ENCODE results near the gene BTBD8. TPM values are rescaled to one million over a fixed set of nuclear protein-coding genes. Genes with fewer than 3 reads are reported as not detected.

BTBD8 gene
- polyA plus RNA-seq, 1 donor from 2014 or later, result 38.6 TPM

- H3K4me3 ChIP-seq (ENCODE audit: low read length), result no peak overlapping the region
- TF ChIP-seq REST (IDR thresholded peaks at IDR 0.05; ENCODE audit: borderline replicate concordance) (no peak), EZH2 (IDR thresholded peaks at IDR 0.05; ENCODE audit: borderline replicate concordance, insufficient read depth, low read length, poor library complexity, severe bottlenecking) (no peak)
- no peak overlapping the region for H3K27ac ChIP-seq (ENCODE audit: low read length)
- no peaks in the 10 kb centered on the region for H3K79me2 ChIP-seq (replicated peaks; ENCODE audit: insufficient read depth, low read length)
- H3K27me3 ChIP-seq (ENCODE audit: insufficient read depth, low read depth, low read length), result no peaks in the 10 kb centered on the region
- H2AFZ ChIP-seq (ENCODE audit: low read depth, low read length), result no peak overlapping the region
- H3K9me3 ChIP-seq (ENCODE audit: low read length), result no peaks in the 10 kb centered on the region
- H3K9me2 ChIP-seq (ENCODE audit: insufficient read depth, low read length), result no peaks in the 10 kb centered on the region
- no peaks in the 10 kb centered on the region for H3K36me3 ChIP-seq (ENCODE audit: insufficient read depth, low read length)
- no peaks in the 10 kb centered on the region for H3F3A ChIP-seq (ENCODE audit: insufficient read depth, low read length, poor library complexity, severe bottlenecking)
- H3K9ac ChIP-seq (ENCODE audit: low read length), result no peak overlapping the region
- H4K20me1 ChIP-seq (ENCODE audit: insufficient read depth), result no peaks in the 10 kb centered on the region
- no peak overlapping the region for H3K4me2 ChIP-seq (ENCODE audit: low read length)
Observed at GRCh38 chr1:92218559-92218958, 138.4 kb downstream of the BTBD8 start.

- H3K9me2 ChIP-seq (ENCODE audit: insufficient read depth, low read length), result no peaks in the 10 kb centered on the region
- H3K27ac ChIP-seq (ENCODE audit: low read length), result no peak overlapping the region
- H3K9ac ChIP-seq (ENCODE audit: low read length), result no peak overlapping the region
- no peak overlapping the region for H3K4me3 ChIP-seq (ENCODE audit: low read length)
- no peaks in the 10 kb centered on the region for H3F3A ChIP-seq (ENCODE audit: insufficient read depth, low read length, poor library complexity, severe bottlenecking)
- TF ChIP-seq TAF1 (IDR thresholded peaks at IDR 0.05; ENCODE audit: low read depth) (no peak), EZH2 (IDR thresholded peaks at IDR 0.05; ENCODE audit: borderline replicate concordance, insufficient read depth, low read length, poor library complexity, severe bottlenecking) (no peak)
- no peak overlapping the region for H2AFZ ChIP-seq (ENCODE audit: low read depth, low read length)
- no peaks in the 10 kb centered on the region for H4K20me1 ChIP-seq (ENCODE audit: insufficient read depth)
- no peaks in the 10 kb centered on the region for H3K79me2 ChIP-seq (replicated peaks; ENCODE audit: insufficient read depth, low read length)
- no peaks in the 10 kb centered on the region for H3K36me3 ChIP-seq (ENCODE audit: insufficient read depth, low read length)
- no peaks in the 10 kb centered on the region for H3K9me3 ChIP-seq (ENCODE audit: low read length)
- no peak overlapping the region for H3K4me2 ChIP-seq (ENCODE audit: low read length)
- H3K27me3 ChIP-seq (ENCODE audit: insufficient read depth, low read depth, low read length), result no peaks in the 10 kb centered on the region
Observed at GRCh38 chr1:92219028-92219427, 138.9 kb downstream of the BTBD8 start.

- no peaks in the 10 kb centered on the region for H3K36me3 ChIP-seq (ENCODE audit: insufficient read depth, low read length)
- H3K79me2 ChIP-seq (replicated peaks; ENCODE audit: insufficient read depth, low read length), result no peaks in the 10 kb centered on the region
- H2AFZ ChIP-seq (ENCODE audit: low read depth, low read length), result no peak overlapping the region
- H3F3A ChIP-seq (ENCODE audit: insufficient read depth, low read length, poor library complexity, severe bottlenecking), result no peaks in the 10 kb centered on the region
- no peak overlapping the region for H3K9ac ChIP-seq (ENCODE audit: low read length)
- H3K9me3 ChIP-seq (ENCODE audit: low read length), result no peaks in the 10 kb centered on the region
- no peak overlapping the region for H3K4me2 ChIP-seq (ENCODE audit: low read length)
- TF ChIP-seq SMC3 (conservative IDR thresholded peaks at IDR 0.05; ENCODE audit: poor library complexity) (no peak), EZH2 (IDR thresholded peaks at IDR 0.05; ENCODE audit: borderline replicate concordance, insufficient read depth, low read length, poor library complexity, severe bottlenecking) (no peak), RAD21 (conservative IDR thresholded peaks at IDR 0.05) (no peak), MXI1 (conservative IDR thresholded peaks at IDR 0.05; ENCODE audit: poor library complexity, severe bottlenecking) (no peak), CTCF (IDR thresholded peaks at IDR 0.05; ENCODE audit: poor library complexity, severe bottlenecking) (no peak)
- H3K27ac ChIP-seq (ENCODE audit: low read length), result no peak overlapping the region
- no peak overlapping the region for H3K4me3 ChIP-seq (ENCODE audit: low read length)
- no peaks in the 10 kb centered on the region for H3K9me2 ChIP-seq (ENCODE audit: insufficient read depth, low read length)
- H3K27me3 ChIP-seq (ENCODE audit: insufficient read depth, low read depth, low read length), result no peaks in the 10 kb centered on the region
- no peaks in the 10 kb centered on the region for H4K20me1 ChIP-seq (ENCODE audit: insufficient read depth)
Observed at GRCh38 chr1:92228401-92228800, 148.3 kb downstream of the BTBD8 start.

Measured in neural cell (in vitro differentiated cells).